HepG2 (cell line): ENCODE data around the gene BMI1. TPM values are rescaled to one million over a fixed set of nuclear protein-coding genes. Genes with fewer than 3 reads are reported as not detected.

Source experiments
- ATAC-seq: fragments of 200-7000 bp; cut with Tn5 transposase; 3 replicates; pipeline ENCODE4 v1.9.1; 2020; ENCODE audit warnings: mild to moderate bottlenecking, moderate library complexity
- BruUV-seq: library from RNA; stranded (reverse); fragments of 400-500 nt; replicated peaks from 2 replicates; lab custom pipeline; 2021; lab: Mats Ljungman, UMichigan
- CTCF ChIA-PET: fragments of 300-600 bp; formaldehyde crosslinking; extraction: SDS; loops from one replicate; lab custom pipeline; 2021; ENCODE audit warnings: low total read pairs, inconsistent platforms, low intra/inter-chr PET ratio; lab: Yijun Ruan, JAX
- POLR2A ChIA-PET: fragments of 350-600 bp; sonication (Branson Sonifier 250); formaldehyde crosslinking; loops from one replicate; lab custom pipeline; 2020; ENCODE audit warnings: antibody characterized with exemption, inconsistent platforms; lab: Yijun Ruan, JAX
- DNase-seq: peaks from one replicate; pipeline ENCODE4 v3.0.0-alpha.2; 2015; ENCODE audit warnings: low spot score
- FAIRE-seq: peaks from 3 replicates; lab custom pipeline; 2011; peaks lifted over from hg19 to GRCh38; lab: Jason Lieb, UNC
- H2AFZ ChIP-seq: one replicate; pipeline ENCODE4 v1.6.1; 2011; ENCODE audit warnings: low read length, inconsistent platforms
- H3K27ac ChIP-seq: fragments of 300-600 bp; 3 replicates; pipeline ENCODE4 v1.8.0; 2011; ENCODE audit warnings: mixed run types, mild to moderate bottlenecking, mixed read lengths, low read length, inconsistent platforms; ENCODE audit not compliant: insufficient read depth; ENCODE audit errors: extremely low read length
- H3K27me3 ChIP-seq, 2 experiments: fragments of 200-600 bp in 1 of 2; 2 replicates in 1 of 2; 3 replicates in 1 of 2; pipeline versions ENCODE4 v1.6.0 to v1.8.0; 2011; ENCODE audit warnings: low read length in 2 of 2, mild to moderate bottlenecking in 2 of 2, moderate library complexity in 2 of 2, inconsistent platforms in 1 of 2; ENCODE audit not compliant: insufficient read depth in 2 of 2, control insufficient read depth in 1 of 2
- H3K36me3 ChIP-seq, 2 experiments: fragments of 200-600 bp in 1 of 2; replicated peaks in 1 of 2; 2 replicates in 1 of 2; 3 replicates in 1 of 2; pipeline versions ENCODE4 v1.5.1 to v1.8.0; 2011; ENCODE audit warnings: low read length in 2 of 2, inconsistent platforms in 1 of 2; ENCODE audit not compliant: insufficient read depth in 2 of 2, control insufficient read depth in 1 of 2
- H3K4me1 ChIP-seq: 2 replicates; pipeline ENCODE4 v1.5.1; 2012; ENCODE audit warnings: low read length, inconsistent platforms; ENCODE audit not compliant: insufficient read depth
- H3K4me2 ChIP-seq: 2 replicates; pipeline ENCODE4 v1.6.0; 2011; ENCODE audit warnings: low read depth, low read length, inconsistent platforms
- H3K4me3 ChIP-seq, 3 experiments: fragments of 200-600 bp in 1 of 3; sonication (generic), shearing (Covaris generic) in 1 of 3; replicated peaks in 1 of 3; 2 replicates each; pipeline ENCODE4 v1.5.1; 2011 to 2016; ENCODE audit warnings: low read length in 3 of 3, inconsistent platforms in 2 of 3, low read depth in 2 of 3, mild to moderate bottlenecking in 2 of 3, control low read depth in 1 of 3, mixed read lengths in 1 of 3; ENCODE audit not compliant: insufficient read depth in 1 of 3
- H3K79me2 ChIP-seq: one replicate; pipeline ENCODE4 v1.6.1; 2011; ENCODE audit warnings: low read length, inconsistent platforms; ENCODE audit not compliant: insufficient read depth
- H3K9ac ChIP-seq: 2 replicates; pipeline ENCODE4 v1.6.0; 2011; ENCODE audit warnings: mild to moderate bottlenecking, low read depth, low read length, inconsistent platforms; ENCODE audit not compliant: insufficient read depth
- H3K9me3 ChIP-seq: 2 replicates; pipeline ENCODE4 v1.5.1; 2012; ENCODE audit warnings: mild to moderate bottlenecking, low read length
- H4K20me1 ChIP-seq: 2 replicates; pipeline ENCODE4 v1.6.0; 2011; ENCODE audit warnings: inconsistent platforms, mild to moderate bottlenecking, low read length, moderate library complexity; ENCODE audit not compliant: insufficient read depth
- CBX2 ChIP-seq, 2 experiments: fragments of 200-600 bp in 1 of 2; sonication (generic); formaldehyde crosslinking in 1 of 2; IDR thresholded peaks; 2 replicates each; pipeline versions ENCODE4 v1.7.0 to v1.8.1; 2018 to 2022; ENCODE audit warnings: low read depth in 2 of 2, low read length in 1 of 2, mild to moderate bottlenecking in 1 of 2, missing genetic modification reagents in 1 of 2
- IKZF1 ChIP-seq: fragments of 450-650 bp; IDR thresholded peaks from 2 replicates; pipeline ENCODE4 v1.7.1; 2016
- SAP130 ChIP-seq: IDR thresholded peaks from 2 replicates; pipeline ENCODE4 v1.6.1; 2016; ENCODE audit warnings: low read depth
- SMAD3 ChIP-seq: sonication (generic); formaldehyde crosslinking; IDR thresholded peaks from 2 replicates; pipeline ENCODE4 v1.4.0; 2020; ENCODE audit warnings: missing genetic modification reagents
- SMYD3 ChIP-seq: sonication (generic); formaldehyde crosslinking; IDR thresholded peaks from 2 replicates; pipeline ENCODE4 v1.8.1; 2023; ENCODE audit warnings: mild to moderate bottlenecking, missing genetic modification reagents
- SOX5 ChIP-seq: IDR thresholded peaks from 2 replicates; pipeline ENCODE4 v1.6.1; 2016; ENCODE audit warnings: borderline replicate concordance
- ZBTB7A ChIP-seq: sonication (generic); formaldehyde crosslinking; IDR thresholded peaks from 2 replicates; pipeline ENCODE4 v1.8.0; 2022; ENCODE audit warnings: mild to moderate bottlenecking, missing genetic modification reagents
- ZNF12 ChIP-seq: sonication (generic); formaldehyde crosslinking; IDR thresholded peaks from 2 replicates; pipeline ENCODE4 v1.5.0; 2020; ENCODE audit warnings: missing genetic modification reagents
- ZNF337 ChIP-seq: sonication (generic); formaldehyde crosslinking; IDR thresholded peaks from 2 replicates; pipeline ENCODE4 v1.5.1; 2020; ENCODE audit warnings: missing genetic modification reagents, low read depth, mild to moderate bottlenecking, borderline replicate concordance
- ZNF652 ChIP-seq: IDR thresholded peaks from 2 replicates; pipeline ENCODE4 v1.6.1; 2016; ENCODE audit warnings: low read depth, borderline replicate concordance
- ZNF816 ChIP-seq: sonication (generic); formaldehyde crosslinking; IDR thresholded peaks from 2 replicates; pipeline ENCODE4 v1.8.0; 2022; ENCODE audit warnings: missing genetic modification reagents, mild to moderate bottlenecking, borderline replicate concordance
- ZNF878 ChIP-seq: sonication (generic); formaldehyde crosslinking; IDR thresholded peaks from 2 replicates; pipeline ENCODE4 v1.8.1; 2023; ENCODE audit warnings: mild to moderate bottlenecking, missing genetic modification reagents, moderate library complexity
- ZSCAN21 ChIP-seq: sonication (generic); formaldehyde crosslinking; IDR thresholded peaks from 2 replicates; pipeline ENCODE4 v1.8.0; 2022; ENCODE audit warnings: mild to moderate bottlenecking, missing genetic modification reagents, moderate library complexity, borderline replicate concordance
- WGBS: methylation state at CpG from one replicate; pipeline ENCODE4 v1.1.6; 2017; ENCODE audit warnings: low lambda C conversion rate; 5-methylcytosine and 5-hydroxymethylcytosine counted together
- in situ Hi-C: cut with HindIII; loops from 2 replicates; pipeline ENCODE4 v1.10.0; 2017; ENCODE audit warnings: low pct_unique_long_range_greater_than_20kb; ENCODE audit not compliant: extremely low pct_ligation_motif_present
- intact Hi-C: fragments of 100-400 bp; cut with micrococcal nuclease; formaldehyde crosslinking; loops from one replicate; pipeline ENCODE4 v1.10.0; 2022; ENCODE audit not compliant: unreplicated experiment
- polyA plus RNA-seq, 8 experiments: library from polyadenylated mRNA; depleted of rRNA in 3 of 8; stranded (reverse) in 7 of 8; unstranded in 1 of 8; fragments of >200 nt; fragmentation: Illumina TruSeq in 4 of 8; extraction: Trizol in 4 of 8; gene quantifications; 2 replicates each; pipeline versions ENCODE4 v1.2.1 to v1.2.3, GENCODE V29; 2011 to 2016; ENCODE audit warnings: low read depth in 4 of 8, missing spikeins in 1 of 8, mixed read lengths in 1 of 8; ENCODE audit not compliant: insufficient read depth in 1 of 8
- total RNA-seq, 5 experiments: library from RNA; depleted of rRNA; stranded (reverse); fragments of >200 nt; fragmentation: Illumina TruSeq; extraction: Trizol; gene quantifications; 2 replicates each; pipeline ENCODE4 v1.2.3, GENCODE V29; 2016; ENCODE audit warnings: low read depth in 1 of 5
- TF ChIP-seq, protein P1 (sequence below): sonication (generic); formaldehyde crosslinking; IDR thresholded peaks from 2 replicates; pipeline ENCODE4 v1.5.0; 2020; ENCODE audit warnings: mild to moderate bottlenecking, missing genetic modification reagents
- TF ChIP-seq, protein P2 (sequence below): sonication (generic); formaldehyde crosslinking; IDR thresholded peaks from 2 replicates; pipeline ENCODE4 v1.4.0; 2020; ENCODE audit warnings: missing genetic modification reagents, mild to moderate bottlenecking, borderline replicate concordance
- TF ChIP-seq, protein P3 (sequence below): sonication (generic); formaldehyde crosslinking; IDR thresholded peaks from 2 replicates; pipeline ENCODE4 v1.5.0; 2020; ENCODE audit warnings: mild to moderate bottlenecking, missing genetic modification reagents, borderline replicate concordance

BMI1 gene
- total and polyA plus RNA-seq, 2 of the 13 experiments (the other 11 are each of a cell fraction or from before 2014, with no cell fraction given), result 30.5 to 44.0 TPM

DNA sequence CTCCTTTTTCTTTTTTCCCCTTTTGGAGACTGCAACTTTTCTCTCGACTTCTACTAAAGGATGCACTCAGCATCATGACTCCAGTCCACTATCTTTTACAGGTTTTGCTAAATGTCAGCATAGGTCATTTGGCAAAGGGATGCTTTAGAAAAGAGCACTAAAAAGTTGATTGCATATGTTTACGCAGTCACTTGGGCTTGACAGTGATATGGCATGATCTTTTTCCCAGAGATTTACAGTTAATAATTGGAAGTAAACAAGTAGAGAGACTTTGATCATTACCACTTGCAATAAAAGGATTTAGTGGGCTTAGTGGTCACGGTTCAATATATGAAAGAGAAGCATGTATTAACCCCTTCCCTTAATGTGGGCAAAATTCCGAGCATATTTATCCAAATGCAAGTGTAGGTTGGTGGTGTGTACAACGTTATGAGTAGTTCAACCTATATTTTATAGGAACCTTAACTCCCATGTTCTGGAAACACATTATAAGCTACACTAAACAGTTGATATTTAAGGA lies 1.8 kb downstream of the BMI1 start:
- no peak overlapping the region for H2AFZ ChIP-seq
- peaks cover 32% of the 10 kb centered on the region for H4K20me1 ChIP-seq
- peaks cover 35% of the 10 kb centered on the region for H3K79me2 ChIP-seq
- H3K36me3 ChIP-seq, result no peaks in the 10 kb centered on the region
- TSS peak; percentile 26 for BruUV-seq
- ChIA-PET POLR2A (interaction anchor here (2.0 kb wide), 1 partner anchor 18 kb away, joined by 9 read pairs; no protein-coding TSS in a partner anchor), CTCF (no interaction called here)
- no peak overlapping the region for H3K27ac ChIP-seq
- intact Hi-C loops, result loop anchor here (5.0 to 10.0 kb wide), 3 partner anchors 192 to 665 kb away; no protein-coding TSS in a partner anchor
- FAIRE-seq, result no peak
- peak overlapping the region; percentile 78 to 88 (median 81) for H3K4me3 ChIP-seq
- H3K4me2 ChIP-seq, result peak overlapping the region; percentile 96
- peak overlapping the region; percentile 69 for H3K9ac ChIP-seq
- DNase-seq, result no peak
- ATAC-seq, result no peak
- H3K27me3 ChIP-seq, result peaks cover 0 to 7% of the 10 kb centered on the region in 2 experiments; a peak in 2 of 5 replicates
- 45% methylated on average over 5 of the region's 5 CpGs for WGBS
- H3K4me1 ChIP-seq, result peaks cover 62% of the 10 kb centered on the region
- TF ChIP-seq SOX5 (no peak), ZNF816 (CRISPR knock-in tag) (no peak), SAP130 (peak; percentile 19; the same call in 1 of the 2 replicates), ZNF878 (CRISPR knock-in tag) (no peak), ZNF12 (no peak), SMAD3 (CRISPR knock-in tag) (no peak), ZNF652 (CRISPR knock-in tag) (peak; percentile 47; the same call in 1 of the 2 replicates), SMYD3 (CRISPR knock-in tag) (no peak), CBX2 (IDR thresholded peaks at IDR 0.05; ENCODE audit: low read depth, low read length) (0 out of 2 replicates have a peak, but pooled peaks have one; percentile 63), CBX2 (CRISPR knock-in tag; IDR thresholded peaks at IDR 0.05; ENCODE audit: low read depth) (no peak), IKZF1 (no peak), ZBTB7A (CRISPR knock-in tag) (no peak), ZSCAN21 (CRISPR knock-in tag) (no peak), ZNF337 (no peak)
- TF ChIP-seq, protein P1, sequence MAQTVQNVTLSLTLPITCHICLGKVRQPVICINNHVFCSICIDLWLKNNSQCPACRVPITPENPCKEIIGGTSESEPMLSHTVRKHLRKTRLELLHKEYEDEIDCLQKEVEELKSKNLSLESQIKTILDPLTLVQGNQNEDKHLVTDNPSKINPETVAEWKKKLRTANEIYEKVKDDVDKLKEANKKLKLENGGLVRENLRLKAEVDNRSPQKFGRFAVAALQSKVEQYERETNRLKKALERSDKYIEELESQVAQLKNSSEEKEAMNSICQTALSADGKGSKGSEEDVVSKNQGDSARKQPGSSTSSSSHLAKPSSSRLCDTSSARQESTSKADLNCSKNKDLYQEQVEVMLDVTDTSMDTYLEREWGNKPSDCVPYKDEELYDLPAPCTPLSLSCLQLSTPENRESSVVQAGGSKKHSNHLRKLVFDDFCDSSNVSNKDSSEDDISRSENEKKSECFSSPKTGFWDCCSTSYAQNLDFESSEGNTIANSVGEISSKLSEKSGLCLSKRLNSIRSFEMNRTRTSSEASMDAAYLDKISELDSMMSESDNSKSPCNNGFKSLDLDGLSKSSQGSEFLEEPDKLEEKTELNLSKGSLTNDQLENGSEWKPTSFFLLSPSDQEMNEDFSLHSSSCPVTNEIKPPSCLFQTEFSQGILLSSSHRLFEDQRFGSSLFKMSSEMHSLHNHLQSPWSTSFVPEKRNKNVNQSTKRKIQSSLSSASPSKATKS (CRISPR knock-in tag), result no peak
- TF ChIP-seq, protein P2, sequence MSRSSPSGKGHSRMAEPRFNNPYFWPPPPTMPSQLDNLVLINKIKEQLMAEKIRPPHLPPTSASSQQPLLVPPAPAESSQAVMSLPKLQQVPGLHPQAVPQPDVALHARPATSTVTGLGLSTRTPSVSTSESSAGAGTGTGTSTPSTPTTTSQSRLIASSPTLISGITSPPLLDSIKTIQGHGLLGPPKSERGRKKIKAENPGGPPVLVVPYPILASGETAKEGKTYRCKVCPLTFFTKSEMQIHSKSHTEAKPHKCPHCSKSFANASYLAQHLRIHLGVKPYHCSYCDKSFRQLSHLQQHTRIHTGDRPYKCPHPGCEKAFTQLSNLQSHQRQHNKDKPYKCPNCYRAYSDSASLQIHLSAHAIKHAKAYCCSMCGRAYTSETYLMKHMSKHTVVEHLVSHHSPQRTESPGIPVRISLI (CRISPR knock-in tag), result no peak
- TF ChIP-seq, protein P3, sequence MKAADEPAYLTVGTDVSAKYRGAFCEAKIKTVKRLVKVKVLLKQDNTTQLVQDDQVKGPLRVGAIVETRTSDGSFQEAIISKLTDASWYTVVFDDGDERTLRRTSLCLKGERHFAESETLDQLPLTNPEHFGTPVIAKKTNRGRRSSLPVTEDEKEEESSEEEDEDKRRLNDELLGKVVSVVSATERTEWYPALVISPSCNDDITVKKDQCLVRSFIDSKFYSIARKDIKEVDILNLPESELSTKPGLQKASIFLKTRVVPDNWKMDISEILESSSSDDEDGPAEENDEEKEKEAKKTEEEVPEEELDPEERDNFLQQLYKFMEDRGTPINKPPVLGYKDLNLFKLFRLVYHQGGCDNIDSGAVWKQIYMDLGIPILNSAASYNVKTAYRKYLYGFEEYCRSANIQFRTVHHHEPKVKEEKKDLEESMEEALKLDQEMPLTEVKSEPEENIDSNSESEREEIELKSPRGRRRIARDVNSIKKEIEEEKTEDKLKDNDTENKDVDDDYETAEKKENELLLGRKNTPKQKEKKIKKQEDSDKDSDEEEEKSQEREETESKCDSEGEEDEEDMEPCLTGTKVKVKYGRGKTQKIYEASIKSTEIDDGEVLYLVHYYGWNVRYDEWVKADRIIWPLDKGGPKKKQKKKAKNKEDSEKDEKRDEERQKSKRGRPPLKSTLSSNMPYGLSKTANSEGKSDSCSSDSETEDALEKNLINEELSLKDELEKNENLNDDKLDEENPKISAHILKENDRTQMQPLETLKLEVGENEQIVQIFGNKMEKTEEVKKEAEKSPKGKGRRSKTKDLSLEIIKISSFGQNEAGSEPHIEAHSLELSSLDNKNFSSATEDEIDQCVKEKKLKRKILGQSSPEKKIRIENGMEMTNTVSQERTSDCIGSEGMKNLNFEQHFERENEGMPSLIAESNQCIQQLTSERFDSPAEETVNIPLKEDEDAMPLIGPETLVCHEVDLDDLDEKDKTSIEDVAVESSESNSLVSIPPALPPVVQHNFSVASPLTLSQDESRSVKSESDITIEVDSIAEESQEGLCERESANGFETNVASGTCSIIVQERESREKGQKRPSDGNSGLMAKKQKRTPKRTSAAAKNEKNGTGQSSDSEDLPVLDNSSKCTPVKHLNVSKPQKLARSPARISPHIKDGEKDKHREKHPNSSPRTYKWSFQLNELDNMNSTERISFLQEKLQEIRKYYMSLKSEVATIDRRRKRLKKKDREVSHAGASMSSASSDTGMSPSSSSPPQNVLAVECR (CRISPR knock-in tag), result no peak
- in situ Hi-C loops, result loop anchor here (25.0 kb wide), 2 partner anchors 390 to 810 kb away; partner anchors contain the start of gene PIP4K2A
- H3K9me3 ChIP-seq, result no peaks in the 10 kb centered on the region
